Panc1 (cell line): ENCODE data around the gene USP15. TPM values are rescaled to one million over a fixed set of nuclear protein-coding genes. Genes with fewer than 3 reads are reported as not detected.

Experiments used
- ATAC-seq: fragments of 200-7000 bp; cut with Tn5 transposase; 2 replicates; pipeline ENCODE4 v1.9.1; 2020; ENCODE audit warnings: mild to moderate bottlenecking, moderate library complexity
- BruUV-seq: library from RNA; stranded (reverse); fragments of 400-500 nt; replicated peaks from 2 replicates; lab custom pipeline; 2021; lab: Mats Ljungman, UMichigan
- CTCF ChIA-PET: fragments of 300-600 bp; sonication (Branson Sonifier 250); formaldehyde crosslinking; loops from one replicate; lab custom pipeline; 2022; ENCODE audit warnings: antibody characterized with exemption; lab: Charles Lee
- POLR2A ChIA-PET: fragments of 300-600 bp; sonication (Branson Sonifier 250); formaldehyde crosslinking; loops from one replicate; lab custom pipeline; 2022; ENCODE audit warnings: antibody characterized with exemption; lab: Charles Lee
- DNase-seq: peaks from one replicate; pipeline ENCODE4 v3.0.0-alpha.2; 2010; ENCODE audit warnings: low read depth, low spot score
- H3K27ac ChIP-seq: 2 replicates; pipeline ENCODE4 v1.5.1; 2011; ENCODE audit warnings: mild to moderate bottlenecking, low read length, inconsistent platforms
- H3K27me3 ChIP-seq: fragments of 200-500 bp; sonication (Bioruptor generic); 2 replicates; pipeline ENCODE4 v1.6.0; 2014; ENCODE audit warnings: low read length, inconsistent platforms; ENCODE audit not compliant: control insufficient read depth, insufficient read depth
- H3K36me3 ChIP-seq: fragments of 200-500 bp; sonication (Bioruptor generic); 2 replicates; pipeline ENCODE4 v1.5.1; 2014; ENCODE audit warnings: inconsistent platforms, mild to moderate bottlenecking, low read length, moderate library complexity; ENCODE audit not compliant: control insufficient read depth, insufficient read depth
- H3K4me1 ChIP-seq: 2 replicates; pipeline ENCODE4 v1.5.1; 2011; ENCODE audit warnings: inconsistent platforms, mild to moderate bottlenecking, low read length, moderate library complexity; ENCODE audit not compliant: control insufficient read depth, insufficient read depth
- H3K4me3 ChIP-seq, 2 experiments: 2 replicates each; pipeline ENCODE4 v1.5.1; 2011 to 2012; ENCODE audit warnings: low read depth in 2 of 2, low read length in 2 of 2, mild to moderate bottlenecking in 2 of 2, inconsistent platforms in 1 of 2, moderate library complexity in 1 of 2
- H3K9me3 ChIP-seq: fragments of 200-500 bp; sonication (Bioruptor generic); 2 replicates; pipeline ENCODE4 v1.5.1; 2014; ENCODE audit warnings: low read depth, mild to moderate bottlenecking, inconsistent platforms, low read length, moderate library complexity; ENCODE audit not compliant: control insufficient read depth, insufficient read depth
- POLR2AphosphoS5 ChIP-seq: IDR thresholded peaks from 2 replicates; pipeline ENCODE4 v1.6.1; 2012; ENCODE audit warnings: mild to moderate bottlenecking, low read depth, low read length, moderate library complexity
- SIN3A ChIP-seq: IDR thresholded peaks from 2 replicates; pipeline ENCODE4 v1.6.1; 2012; ENCODE audit warnings: low read depth, mild to moderate bottlenecking, low read length, moderate library complexity, borderline replicate concordance; ENCODE audit not compliant: insufficient read depth
- TCF7L2 ChIP-seq: IDR thresholded peaks from 2 replicates; pipeline ENCODE4 v1.6.1; 2011; ENCODE audit warnings: mild to moderate bottlenecking, low read depth, low read length, inconsistent platforms
- in situ Hi-C: cut with HindIII; loops from 2 replicates; pipeline ENCODE4 v1.10.0; 2016; ENCODE audit warnings: low sequenced_read_pairs, low pct_unique_long_range_greater_than_20kb
- intact Hi-C: fragments of 100-400 bp; cut with micrococcal nuclease; formaldehyde crosslinking; loops from one replicate; pipeline ENCODE4 v1.10.0; 2022; ENCODE audit not compliant: unreplicated experiment
- total RNA-seq: library from RNA; stranded (reverse); gene quantifications from one replicate; pipeline ENCODE4 v1.2.1, GENCODE V29; 2021; ENCODE audit not compliant: unreplicated experiment
- TF ChIP-seq, protein P1 (sequence below): fragments of 450-650 bp; IDR thresholded peaks from 2 replicates; pipeline ENCODE4 v1.5.1; 2017; ENCODE audit warnings: mild to moderate bottlenecking
- TF ChIP-seq, protein P2 (sequence below), 2 experiments: IDR thresholded peaks; 2 replicates each; pipeline ENCODE4 v1.6.1; 2011 to 2012; ENCODE audit warnings: low read depth in 2 of 2, control low read depth in 1 of 2, low read length in 1 of 2, mild to moderate bottlenecking in 1 of 2, moderate library complexity in 1 of 2; ENCODE audit not compliant: insufficient read depth in 1 of 2

USP15 gene
- total RNA-seq, 1 experiment from 2014 or later, result 35.4 TPM

DNA sequence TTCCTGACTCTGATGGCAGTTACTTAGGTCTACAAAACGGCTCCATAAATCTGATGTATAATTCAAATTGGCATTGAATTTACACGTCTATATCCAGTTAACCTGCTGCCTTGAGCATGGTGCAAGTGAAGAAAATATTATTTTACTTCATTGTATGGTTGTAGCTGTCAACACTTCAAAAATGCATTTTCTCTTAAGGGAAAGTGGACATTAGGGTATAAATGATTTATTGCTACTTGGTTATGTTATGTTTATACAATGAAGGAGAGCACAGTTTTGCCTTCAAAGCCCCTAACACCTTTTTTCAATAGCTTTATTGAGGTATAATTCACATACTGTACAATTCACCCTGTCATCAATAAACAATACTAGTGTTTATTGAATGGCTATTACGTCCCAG, 2.0 kb upstream of the USP15 start:
- ChIA-PET CTCF (no interaction called here), POLR2A (no interaction called here)
- no peak for DNase-seq
- Histone ChIP-seq H3K4me3 (no peak overlapping the region), H3K36me3 (peaks cover 8% of the 10 kb centered on the region; the same call in 1 of the 2 replicates), H3K27ac (no peak overlapping the region), H3K9me3 (no peaks in the 10 kb centered on the region), H3K4me1 (no peaks in the 10 kb centered on the region), H3K27me3 (no peaks in the 10 kb centered on the region)
- BruUV-seq, result no TSS peak
- ATAC-seq, result no peak
- intact Hi-C loops, result no loop called here
- TF ChIP-seq SIN3A, result no peak
- TF ChIP-seq, protein P1, sequence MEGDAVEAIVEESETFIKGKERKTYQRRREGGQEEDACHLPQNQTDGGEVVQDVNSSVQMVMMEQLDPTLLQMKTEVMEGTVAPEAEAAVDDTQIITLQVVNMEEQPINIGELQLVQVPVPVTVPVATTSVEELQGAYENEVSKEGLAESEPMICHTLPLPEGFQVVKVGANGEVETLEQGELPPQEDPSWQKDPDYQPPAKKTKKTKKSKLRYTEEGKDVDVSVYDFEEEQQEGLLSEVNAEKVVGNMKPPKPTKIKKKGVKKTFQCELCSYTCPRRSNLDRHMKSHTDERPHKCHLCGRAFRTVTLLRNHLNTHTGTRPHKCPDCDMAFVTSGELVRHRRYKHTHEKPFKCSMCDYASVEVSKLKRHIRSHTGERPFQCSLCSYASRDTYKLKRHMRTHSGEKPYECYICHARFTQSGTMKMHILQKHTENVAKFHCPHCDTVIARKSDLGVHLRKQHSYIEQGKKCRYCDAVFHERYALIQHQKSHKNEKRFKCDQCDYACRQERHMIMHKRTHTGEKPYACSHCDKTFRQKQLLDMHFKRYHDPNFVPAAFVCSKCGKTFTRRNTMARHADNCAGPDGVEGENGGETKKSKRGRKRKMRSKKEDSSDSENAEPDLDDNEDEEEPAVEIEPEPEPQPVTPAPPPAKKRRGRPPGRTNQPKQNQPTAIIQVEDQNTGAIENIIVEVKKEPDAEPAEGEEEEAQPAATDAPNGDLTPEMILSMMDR, result no peak
- TF ChIP-seq POLR2AphosphoS5, result no peak
- TF ChIP-seq TCF7L2, result no peak
- in situ Hi-C loops, result no loop called here

DNA sequence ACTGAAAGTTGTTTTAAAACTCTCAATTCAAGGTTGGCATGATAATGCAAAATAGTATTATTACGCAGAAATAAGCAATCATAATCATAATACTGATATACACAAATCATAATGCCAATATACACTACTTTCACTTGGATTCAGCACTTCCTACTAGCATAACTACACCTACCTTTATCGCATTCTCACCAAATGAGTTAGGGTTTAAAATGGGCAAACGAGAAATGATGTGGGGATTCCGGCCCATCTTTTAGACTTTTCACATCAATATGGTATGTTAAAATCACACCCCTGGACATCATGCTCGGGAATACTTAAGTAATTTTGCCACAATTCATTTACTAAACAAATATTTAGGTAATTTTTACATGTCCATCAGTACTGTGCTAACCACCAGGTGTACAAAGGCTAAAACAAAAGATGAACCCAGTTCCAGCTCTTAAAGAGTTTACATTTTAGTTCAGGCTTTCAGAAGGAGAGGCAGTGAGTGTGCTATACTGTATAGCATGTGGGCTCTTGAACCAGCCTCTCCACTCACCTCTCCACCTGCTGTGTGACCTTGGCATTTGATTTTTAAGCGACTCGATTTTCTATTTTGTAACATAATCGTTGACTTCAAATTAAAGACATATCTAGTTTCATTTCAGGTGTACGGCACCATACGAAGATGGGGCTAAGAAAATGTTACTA, 1.1 kb upstream of the USP15 start:
- no TSS peak for BruUV-seq
- CTCF ChIA-PET, result no interaction called here
- POLR2A ChIA-PET, result no interaction called here
- Histone ChIP-seq H3K27ac (peak overlapping the region; percentile 94), H3K36me3 (peaks cover 8% of the 10 kb centered on the region; the same call in 1 of the 2 replicates), H3K4me1 (no peaks in the 10 kb centered on the region), H3K4me3 (peak overlapping the region; percentile 63 to 99), H3K27me3 (no peaks in the 10 kb centered on the region), H3K9me3 (no peaks in the 10 kb centered on the region)
- DNase-seq, result no peak
- TF ChIP-seq, protein P1, result no peak
- TF ChIP-seq POLR2AphosphoS5 (no peak), TCF7L2 (no peak), SIN3A (no peak)
- TF ChIP-seq, protein P2, sequence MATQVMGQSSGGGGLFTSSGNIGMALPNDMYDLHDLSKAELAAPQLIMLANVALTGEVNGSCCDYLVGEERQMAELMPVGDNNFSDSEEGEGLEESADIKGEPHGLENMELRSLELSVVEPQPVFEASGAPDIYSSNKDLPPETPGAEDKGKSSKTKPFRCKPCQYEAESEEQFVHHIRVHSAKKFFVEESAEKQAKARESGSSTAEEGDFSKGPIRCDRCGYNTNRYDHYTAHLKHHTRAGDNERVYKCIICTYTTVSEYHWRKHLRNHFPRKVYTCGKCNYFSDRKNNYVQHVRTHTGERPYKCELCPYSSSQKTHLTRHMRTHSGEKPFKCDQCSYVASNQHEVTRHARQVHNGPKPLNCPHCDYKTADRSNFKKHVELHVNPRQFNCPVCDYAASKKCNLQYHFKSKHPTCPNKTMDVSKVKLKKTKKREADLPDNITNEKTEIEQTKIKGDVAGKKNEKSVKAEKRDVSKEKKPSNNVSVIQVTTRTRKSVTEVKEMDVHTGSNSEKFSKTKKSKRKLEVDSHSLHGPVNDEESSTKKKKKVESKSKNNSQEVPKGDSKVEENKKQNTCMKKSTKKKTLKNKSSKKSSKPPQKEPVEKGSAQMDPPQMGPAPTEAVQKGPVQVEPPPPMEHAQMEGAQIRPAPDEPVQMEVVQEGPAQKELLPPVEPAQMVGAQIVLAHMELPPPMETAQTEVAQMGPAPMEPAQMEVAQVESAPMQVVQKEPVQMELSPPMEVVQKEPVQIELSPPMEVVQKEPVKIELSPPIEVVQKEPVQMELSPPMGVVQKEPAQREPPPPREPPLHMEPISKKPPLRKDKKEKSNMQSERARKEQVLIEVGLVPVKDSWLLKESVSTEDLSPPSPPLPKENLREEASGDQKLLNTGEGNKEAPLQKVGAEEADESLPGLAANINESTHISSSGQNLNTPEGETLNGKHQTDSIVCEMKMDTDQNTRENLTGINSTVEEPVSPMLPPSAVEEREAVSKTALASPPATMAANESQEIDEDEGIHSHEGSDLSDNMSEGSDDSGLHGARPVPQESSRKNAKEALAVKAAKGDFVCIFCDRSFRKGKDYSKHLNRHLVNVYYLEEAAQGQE (IDR thresholded peaks at IDR 0.05; ENCODE audit: insufficient read depth in 1 of 2, low read depth in 2 of 2, low read length in 1 of 2), result no peak
- ATAC-seq, result no peak
- in situ Hi-C loops (no loop called here), intact Hi-C loops (no loop called here)
